SK-N-SH treated with all-trans-retinoic acid at 6 μM for 48 hours (cell line): ENCODE results near the gene SERINC1.

Experiments used
- ATAC-seq: fragments of 200-7000 bp; cut with Tn5 transposase; 3 replicates; pipeline ENCODE4 v1.9.1; 2020; ENCODE audit warnings: mild to moderate bottlenecking, moderate library complexity
- BACH2 ChIP-seq: fragments of 250-450 bp; sonication (Bioruptor Pico); IDR thresholded peaks from 2 replicates; pipeline ENCODE4 v1.9.0; 2021; ENCODE audit warnings: mild to moderate bottlenecking, borderline replicate concordance
- CREB5 ChIP-seq: fragments of 250-450 bp; sonication (Bioruptor Pico); IDR thresholded peaks from 2 replicates; pipeline ENCODE4 v1.5.1; 2020; ENCODE audit warnings: low read depth, mild to moderate bottlenecking, moderate library complexity
- CSDC2 ChIP-seq: fragments of 250-450 bp; sonication (Bioruptor Pico); IDR thresholded peaks from 2 replicates; pipeline ENCODE4 v1.5.0; 2020; ENCODE audit warnings: mild to moderate bottlenecking, moderate library complexity
- CSRNP3 ChIP-seq: fragments of 250-450 bp; sonication (Bioruptor Pico); IDR thresholded peaks from 2 replicates; pipeline ENCODE4 v1.5.1; 2021; ENCODE audit warnings: mild to moderate bottlenecking, moderate library complexity
- ESRRG ChIP-seq: fragments of 250-450 bp; sonication (Bioruptor Pico); IDR thresholded peaks from 2 replicates; pipeline ENCODE4 v1.6.1; 2021; ENCODE audit warnings: mild to moderate bottlenecking
- GLIS3 ChIP-seq: fragments of 250-450 bp; sonication (Bioruptor Pico); IDR thresholded peaks from 2 replicates; pipeline ENCODE4 v1.5.0; 2020; ENCODE audit warnings: mild to moderate bottlenecking, moderate library complexity
- ISL1 ChIP-seq: fragments of 250-450 bp; sonication (Bioruptor Pico); IDR thresholded peaks from 2 replicates; pipeline ENCODE4 v2.1.2; 2022; ENCODE audit warnings: mild to moderate bottlenecking, moderate library complexity
- OSR1 ChIP-seq: fragments of 250-450 bp; sonication (Bioruptor Pico); IDR thresholded peaks from 2 replicates; pipeline ENCODE4 v1.8.0; 2022; ENCODE audit warnings: moderate library complexity, mild to moderate bottlenecking, inconsistent platforms
- POU6F1 ChIP-seq: fragments of 250-450 bp; sonication (Bioruptor Pico); IDR thresholded peaks from 2 replicates; pipeline ENCODE4 v1.8.0; 2021; ENCODE audit warnings: low read depth, mild to moderate bottlenecking, moderate library complexity, borderline replicate concordance
- PPARA ChIP-seq: fragments of 250-450 bp; sonication (Bioruptor Pico); IDR thresholded peaks from 2 replicates; pipeline ENCODE4 v1.5.0; 2020; ENCODE audit warnings: mild to moderate bottlenecking, borderline replicate concordance
- SNAI2 ChIP-seq: fragments of 250-450 bp; sonication (Bioruptor Pico); IDR thresholded peaks from 2 replicates; pipeline ENCODE4 v1.5.0; 2020; ENCODE audit warnings: mild to moderate bottlenecking, moderate library complexity
- TOX ChIP-seq: fragments of 250-450 bp; sonication (Bioruptor Pico); IDR thresholded peaks from 2 replicates; pipeline ENCODE4 v1.8.0; 2021; ENCODE audit warnings: mild to moderate bottlenecking, moderate library complexity, borderline replicate concordance
- ZC3H10 ChIP-seq: fragments of 250-450 bp; sonication (Bioruptor Pico); IDR thresholded peaks from 2 replicates; pipeline ENCODE4 v1.5.1; 2021; ENCODE audit warnings: mild to moderate bottlenecking, moderate library complexity
- ZFP3 ChIP-seq: fragments of 250-450 bp; sonication (Bioruptor Pico); IDR thresholded peaks from 2 replicates; pipeline ENCODE4 v1.5.0; 2020; ENCODE audit warnings: mild to moderate bottlenecking, moderate library complexity
- ZFP30 ChIP-seq: fragments of 450-650 bp; formaldehyde crosslinking; IDR thresholded peaks from 2 replicates; pipeline ENCODE4 v1.5.0; 2022; ENCODE audit warnings: mild to moderate bottlenecking, moderate library complexity
- ZNF565 ChIP-seq: fragments of 450-650 bp; formaldehyde crosslinking; conservative IDR thresholded peaks from 2 replicates; pipeline ENCODE4 v1.5.0; 2020; ENCODE audit warnings: low read depth, mild to moderate bottlenecking, moderate library complexity
- ZNF70 ChIP-seq: fragments of 450-650 bp; formaldehyde crosslinking; IDR thresholded peaks from 2 replicates; pipeline ENCODE4 v1.5.0; 2020; ENCODE audit warnings: mild to moderate bottlenecking, moderate library complexity
- ZNF8 ChIP-seq: fragments of 450-650 bp; formaldehyde crosslinking; IDR thresholded peaks from 2 replicates; pipeline ENCODE4 v1.5.0; 2020; ENCODE audit warnings: mild to moderate bottlenecking, moderate library complexity
- TF ChIP-seq, protein P1 (sequence below): fragments of 250-450 bp; sonication (Bioruptor Pico); IDR thresholded peaks from 2 replicates; pipeline ENCODE4 v1.5.0; 2020; ENCODE audit warnings: mild to moderate bottlenecking, moderate library complexity

Gene SERINC1

DNA sequence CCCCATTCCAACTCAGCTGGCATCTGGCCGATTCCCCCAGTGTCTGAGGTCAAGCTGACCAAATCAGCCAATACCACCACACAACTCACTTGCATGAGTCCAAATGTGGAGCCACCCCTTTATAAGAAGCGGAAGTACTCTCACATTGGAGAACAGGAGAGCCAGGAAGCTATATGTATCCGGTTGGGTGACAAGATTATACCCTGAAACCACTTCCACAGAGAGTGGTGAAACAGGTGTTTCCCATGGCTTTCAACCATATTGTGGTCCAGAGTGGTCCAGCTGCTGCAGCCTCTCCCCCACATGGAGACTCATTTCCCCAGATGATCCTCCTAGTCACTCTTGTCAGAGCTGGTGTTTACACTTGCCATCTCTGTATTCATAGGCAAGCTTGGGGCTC lies 24.0 kb upstream of the SERINC1 start:
- TF ChIP-seq TOX (CRISPR knock-in tag) = no peak
- TF ChIP-seq ZC3H10 = no peak
- TF ChIP-seq CREB5 (CRISPR knock-in tag) = no peak
- TF ChIP-seq ISL1 (CRISPR knock-in tag) = no peak
- no peak for TF ChIP-seq GLIS3
- no peak for TF ChIP-seq POU6F1 (CRISPR knock-in tag)
- TF ChIP-seq PPARA = no peak
- TF ChIP-seq ESRRG (CRISPR knock-in tag) = no peak
- TF ChIP-seq CSRNP3 (CRISPR knock-in tag) = no peak
- no peak for TF ChIP-seq ZNF565
- TF ChIP-seq BACH2 (CRISPR knock-in tag) = no peak
- TF ChIP-seq, protein P1, sequence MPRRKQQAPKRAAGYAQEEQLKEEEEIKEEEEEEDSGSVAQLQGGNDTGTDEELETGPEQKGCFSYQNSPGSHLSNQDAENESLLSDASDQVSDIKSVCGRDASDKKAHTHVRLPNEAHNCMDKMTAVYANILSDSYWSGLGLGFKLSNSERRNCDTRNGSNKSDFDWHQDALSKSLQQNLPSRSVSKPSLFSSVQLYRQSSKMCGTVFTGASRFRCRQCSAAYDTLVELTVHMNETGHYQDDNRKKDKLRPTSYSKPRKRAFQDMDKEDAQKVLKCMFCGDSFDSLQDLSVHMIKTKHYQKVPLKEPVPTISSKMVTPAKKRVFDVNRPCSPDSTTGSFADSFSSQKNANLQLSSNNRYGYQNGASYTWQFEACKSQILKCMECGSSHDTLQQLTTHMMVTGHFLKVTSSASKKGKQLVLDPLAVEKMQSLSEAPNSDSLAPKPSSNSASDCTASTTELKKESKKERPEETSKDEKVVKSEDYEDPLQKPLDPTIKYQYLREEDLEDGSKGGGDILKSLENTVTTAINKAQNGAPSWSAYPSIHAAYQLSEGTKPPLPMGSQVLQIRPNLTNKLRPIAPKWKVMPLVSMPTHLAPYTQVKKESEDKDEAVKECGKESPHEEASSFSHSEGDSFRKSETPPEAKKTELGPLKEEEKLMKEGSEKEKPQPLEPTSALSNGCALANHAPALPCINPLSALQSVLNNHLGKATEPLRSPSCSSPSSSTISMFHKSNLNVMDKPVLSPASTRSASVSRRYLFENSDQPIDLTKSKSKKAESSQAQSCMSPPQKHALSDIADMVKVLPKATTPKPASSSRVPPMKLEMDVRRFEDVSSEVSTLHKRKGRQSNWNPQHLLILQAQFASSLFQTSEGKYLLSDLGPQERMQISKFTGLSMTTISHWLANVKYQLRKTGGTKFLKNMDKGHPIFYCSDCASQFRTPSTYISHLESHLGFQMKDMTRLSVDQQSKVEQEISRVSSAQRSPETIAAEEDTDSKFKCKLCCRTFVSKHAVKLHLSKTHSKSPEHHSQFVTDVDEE = no peak
- no peak for ATAC-seq

- ATAC-seq = no peak
- no peak for TF ChIP-seq ZNF565
- TF ChIP-seq ZFP30 = no peak
- no peak for TF ChIP-seq ZNF70
- no peak for TF ChIP-seq ZFP3 (CRISPR knock-in tag)
- no peak for TF ChIP-seq PPARA
- TF ChIP-seq BACH2 (CRISPR knock-in tag) = no peak
- TF ChIP-seq CSDC2 (CRISPR knock-in tag) = no peak
- no peak for TF ChIP-seq TOX (CRISPR knock-in tag)
- TF ChIP-seq ZNF8 (CRISPR knock-in tag) = no peak
- no peak for TF ChIP-seq CSRNP3 (CRISPR knock-in tag)
- TF ChIP-seq OSR1 (CRISPR knock-in tag) = no peak
- TF ChIP-seq, all 23 proteins: peak for 0
These were observed 23.2 kb upstream of the SERINC1 start for GRCh38 chr6:122494665-122495272.

GRCh38 chr6:122491919-122492555 lies 20.4 kb upstream of the SERINC1 start:
- peak; percentile 100 for ATAC-seq
- no peak for TF ChIP-seq ZNF70

DNA sequence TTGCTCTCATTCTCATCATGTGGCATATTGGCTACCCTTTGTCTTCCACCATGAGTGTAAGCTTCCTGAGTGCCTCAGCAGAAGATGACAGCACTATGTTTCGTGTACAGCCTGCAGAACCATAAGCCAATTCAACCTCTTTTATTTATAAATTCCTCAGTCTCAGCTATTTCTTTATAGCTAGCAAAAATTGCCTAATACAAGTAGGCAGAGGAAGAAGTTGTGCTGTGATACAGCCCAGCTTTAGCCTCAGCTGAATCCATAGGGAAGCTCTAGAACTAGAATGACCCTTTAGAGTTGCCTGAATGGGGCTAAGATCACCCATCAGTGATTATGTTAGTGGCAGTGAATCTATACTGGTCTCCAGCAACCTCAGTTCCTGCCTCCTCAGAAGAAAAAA lies 19.0 kb upstream of the SERINC1 start:
- no peak for TF ChIP-seq OSR1 (CRISPR knock-in tag)
- TF ChIP-seq SNAI2 (CRISPR knock-in tag) = no peak
- no peak for ATAC-seq
